T-helper 17 cell (primary cell): ENCODE measurements around the gene ZSWIM6. TPM values are rescaled to one million over a fixed set of nuclear protein-coding genes. Genes with fewer than 3 reads are reported as not detected.

Source experiments
- ATAC-seq: fragments of 150-1000 bp; cut with Tn5 transposase; 2 replicates; pipeline ENCODE4 v1.10.0; 2021; ENCODE audit warnings: mild to moderate bottlenecking, moderate library complexity
- DNase-seq, 3 donors: peaks; one replicate each; pipeline versions ENCODE4 v3.0.0 to v3.0.0-alpha.2; 2020 to 2021
- H3K9me3 ChIP-seq: one replicate; pipeline ENCODE4 v1.7.0; 2013; ENCODE audit warnings: low read length, mild to moderate bottlenecking; ENCODE audit not compliant: control insufficient read depth, poor library complexity, severe bottlenecking
- H3K27ac Mint-ChIP-seq: one replicate; pipeline ENCODE4 v1.8.0; 2022; ENCODE audit warnings: mild to moderate bottlenecking, moderate library complexity, mixed read lengths
- H3K27me3 Mint-ChIP-seq: one replicate; pipeline ENCODE4 v1.8.0; 2022; ENCODE audit warnings: mixed read lengths
- H3K36me3 Mint-ChIP-seq: one replicate; pipeline ENCODE4 v1.8.0; 2022; ENCODE audit warnings: low read depth, mixed read lengths
- H3K4me1 Mint-ChIP-seq: one replicate; pipeline ENCODE4 v1.8.0; 2022; ENCODE audit warnings: mild to moderate bottlenecking, mixed read lengths
- H3K4me3 Mint-ChIP-seq: one replicate; pipeline ENCODE4 v1.8.0; 2022; ENCODE audit warnings: mild to moderate bottlenecking, moderate library complexity, mixed read lengths
- total RNA-seq, 4 donors: library from RNA in 2 of 4; stranded (reverse) in 2 of 4; gene quantifications; one replicate each; pipeline ENCODE4 v1.2.3 and lab custom pipeline; 2022 to 2026

The ZSWIM6 gene
- total RNA-seq, 2 donors from 2014 or later, result 6.5 to 8.7 TPM

DNA sequence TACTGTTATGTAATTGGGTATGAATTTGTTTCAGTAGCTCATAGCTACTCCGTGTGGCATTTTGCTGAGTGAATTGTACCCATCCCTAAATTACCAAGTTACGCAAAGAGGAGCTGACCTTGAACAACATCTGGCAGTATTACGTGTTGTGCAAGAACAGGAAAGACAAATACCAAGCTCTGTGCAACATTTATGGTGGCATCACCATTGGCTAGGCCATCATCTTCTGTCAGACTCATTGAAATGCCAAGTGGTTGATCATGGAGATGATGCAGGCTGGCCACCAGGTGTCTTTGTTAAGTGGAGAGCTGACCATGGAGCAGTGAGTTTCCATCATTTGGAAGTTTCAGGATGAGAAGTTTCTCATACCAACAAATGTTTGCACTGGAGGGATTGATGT, 15.0 kb downstream of the ZSWIM6 start:
- no peak for DNase-seq
- no peak for ATAC-seq
- Mint-ChIP-seq H3K27me3 (no peaks in the 10 kb centered on the region), H3K4me1 (peaks cover 26% of the 10 kb centered on the region), H3K4me3 (no peak overlapping the region), H3K36me3 (no peaks in the 10 kb centered on the region), H3K27ac (no peak overlapping the region)
- H3K9me3 ChIP-seq, result no peaks in the 10 kb centered on the region

DNA sequence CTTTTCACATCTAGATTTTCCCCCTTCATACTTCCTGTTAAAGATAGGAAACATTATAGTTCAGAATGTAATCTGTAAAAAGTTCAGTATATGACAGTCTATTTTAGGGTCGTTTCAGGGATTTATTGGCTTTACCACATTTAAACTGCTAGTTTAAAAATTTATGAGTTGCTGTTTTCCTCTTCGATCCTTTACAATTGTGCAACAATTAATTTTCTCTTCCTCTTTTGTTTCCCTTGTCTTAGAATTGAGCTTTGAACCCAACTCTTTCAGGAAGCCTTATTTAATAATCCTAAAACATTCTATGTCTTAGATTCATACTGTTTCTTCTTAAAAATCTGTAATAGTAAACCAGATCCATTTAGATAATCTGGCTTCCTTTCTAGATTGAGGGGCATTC, 16.4 kb downstream of the ZSWIM6 start:
- H3K4me1 Mint-ChIP-seq, result peaks cover 35% of the 10 kb centered on the region
- ATAC-seq (no peak), DNase-seq (no peak)
- H3K9me3 ChIP-seq, result no peaks in the 10 kb centered on the region
- no peak overlapping the region for H3K4me3 Mint-ChIP-seq
- no peaks in the 10 kb centered on the region for H3K36me3 Mint-ChIP-seq
- no peak overlapping the region for H3K27ac Mint-ChIP-seq
- H3K27me3 Mint-ChIP-seq, result no peaks in the 10 kb centered on the region

DNA sequence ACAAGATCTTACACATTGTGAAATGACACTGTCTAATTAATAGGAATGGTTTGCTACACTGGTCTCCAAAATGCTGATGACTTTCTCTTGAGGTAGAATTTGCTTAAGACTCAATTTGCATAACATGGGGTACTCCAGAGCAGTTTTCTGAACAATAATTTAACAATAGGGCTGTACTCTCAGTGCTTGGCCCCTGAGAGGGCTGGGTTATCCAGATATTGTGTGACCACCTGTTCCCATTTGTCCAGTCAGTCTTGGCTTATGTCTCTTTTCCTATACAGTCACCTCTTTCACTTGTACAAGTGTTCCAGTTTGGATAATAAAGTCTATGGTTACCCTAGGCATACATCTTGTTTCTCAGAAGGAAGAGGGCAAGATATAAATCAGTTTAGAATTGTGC, 17.9 kb downstream of the ZSWIM6 start:
- no peak for ATAC-seq
- Mint-ChIP-seq H3K36me3 (no peaks in the 10 kb centered on the region), H3K4me1 (peaks cover 33% of the 10 kb centered on the region)

DNA sequence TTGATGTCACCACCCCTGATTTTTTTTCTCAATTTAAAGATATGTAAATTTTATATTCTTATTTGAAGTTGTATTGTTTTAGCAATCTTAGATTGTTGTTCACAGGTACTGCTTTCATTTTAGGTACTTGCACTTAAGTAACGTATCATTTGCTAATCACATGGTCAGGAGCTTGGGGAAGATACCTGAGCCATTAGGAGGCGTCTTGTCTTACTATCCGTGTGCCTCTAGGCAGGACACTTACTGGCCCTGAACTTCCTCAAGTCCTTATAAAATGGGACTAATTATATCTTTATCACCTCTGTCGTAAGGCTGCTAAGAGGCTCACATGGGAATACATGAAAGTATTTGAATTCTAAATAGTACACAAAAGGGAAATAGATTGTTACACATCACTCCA, 18.5 kb downstream of the ZSWIM6 start:
- ATAC-seq, result no peak
- H3K4me1 Mint-ChIP-seq, result peaks cover 33% of the 10 kb centered on the region
- no peaks in the 10 kb centered on the region for H3K9me3 ChIP-seq

More for the DNA sequence above, 17.9 kb downstream of the ZSWIM6 start:
- no peak for DNase-seq
- H3K9me3 ChIP-seq, result no peaks in the 10 kb centered on the region
- Mint-ChIP-seq H3K4me3 (no peak overlapping the region), H3K27me3 (no peaks in the 10 kb centered on the region), H3K27ac (no peak overlapping the region)

DNA sequence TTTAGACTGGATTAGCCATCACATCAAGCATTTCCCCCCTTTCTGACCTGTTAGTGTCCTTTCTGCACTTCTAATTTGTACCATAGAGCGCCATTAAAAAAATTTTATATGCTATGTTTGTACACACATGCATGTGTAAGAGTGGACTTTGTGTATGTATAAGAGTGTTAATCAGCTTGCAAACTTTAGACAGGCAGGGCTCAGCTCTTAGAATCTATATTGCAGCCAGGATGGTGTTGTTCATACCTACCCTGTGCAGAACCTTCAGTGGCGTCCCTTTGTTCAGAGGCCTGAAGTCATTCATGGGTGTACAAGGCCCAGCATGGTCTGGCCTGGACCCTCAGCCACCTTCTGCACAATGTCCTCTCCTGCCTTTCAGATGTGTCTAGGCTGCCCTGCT, 19.7 kb downstream of the ZSWIM6 start:
- H3K9me3 ChIP-seq, result no peaks in the 10 kb centered on the region
- ATAC-seq, result peak; percentile 16
- Mint-ChIP-seq H3K27ac (no peak overlapping the region), H3K27me3 (no peaks in the 10 kb centered on the region), H3K4me3 (no peak overlapping the region), H3K4me1 (peaks cover 33% of the 10 kb centered on the region), H3K36me3 (no peaks in the 10 kb centered on the region)
- DNase-seq, result no peak

More for the DNA sequence above, 18.5 kb downstream of the ZSWIM6 start:
- Mint-ChIP-seq H3K27ac (no peak overlapping the region), H3K4me3 (no peak overlapping the region), H3K36me3 (no peaks in the 10 kb centered on the region), H3K27me3 (no peaks in the 10 kb centered on the region)
- no peak for DNase-seq

DNA sequence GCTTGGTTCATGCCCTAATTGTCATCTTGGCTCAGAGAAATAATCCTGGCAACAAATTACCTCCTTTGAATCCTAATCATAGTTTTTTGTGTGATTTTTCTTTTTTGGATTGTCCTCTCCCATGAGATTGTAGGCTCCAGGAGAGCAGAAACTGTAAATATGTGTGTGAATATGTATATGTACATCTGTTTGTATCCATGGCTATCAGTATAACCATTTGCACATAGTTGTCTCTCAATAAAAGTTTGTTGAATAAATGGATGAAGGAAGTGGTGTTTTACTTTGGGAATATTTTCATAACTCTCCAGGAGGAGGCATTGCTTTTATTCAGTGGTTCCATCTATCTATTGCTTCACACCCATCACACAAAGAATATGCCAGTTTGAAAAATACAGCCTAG, 20.1 kb downstream of the ZSWIM6 start:
- H3K9me3 ChIP-seq, result no peaks in the 10 kb centered on the region
- no peaks in the 10 kb centered on the region for H3K27me3 Mint-ChIP-seq
- peaks cover 33% of the 10 kb centered on the region for H3K4me1 Mint-ChIP-seq
- no peaks in the 10 kb centered on the region for H3K36me3 Mint-ChIP-seq
- DNase-seq (no peak), ATAC-seq (no peak)
- H3K4me3 Mint-ChIP-seq, result no peak overlapping the region
- no peak overlapping the region for H3K27ac Mint-ChIP-seq

DNA sequence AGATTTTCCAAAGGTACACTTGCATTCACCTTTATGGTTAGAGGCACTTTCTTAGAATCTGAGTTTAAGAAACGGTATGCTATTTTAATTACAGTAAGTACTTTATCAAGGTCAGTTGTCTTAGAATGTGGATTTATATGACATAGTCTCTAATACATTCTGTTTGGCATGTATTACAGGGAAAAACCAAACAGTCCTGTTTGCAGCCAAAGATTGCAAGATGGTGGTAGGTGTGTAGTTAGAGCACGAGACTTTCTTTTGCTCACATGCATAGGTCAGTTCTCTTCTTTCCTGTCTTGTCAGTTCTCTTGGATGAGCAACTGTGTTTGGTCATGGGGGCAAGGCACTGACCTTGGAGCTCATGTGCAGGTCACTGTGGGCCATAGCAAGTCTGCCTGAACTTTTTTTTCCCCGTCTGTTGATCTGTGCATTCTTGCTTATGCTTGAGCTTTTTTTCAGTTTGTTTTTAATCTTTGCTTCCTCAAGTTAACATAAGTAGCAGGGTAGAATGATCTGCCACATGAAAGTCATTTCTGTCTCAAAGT, 20.6 kb downstream of the ZSWIM6 start:
- H3K4me3 Mint-ChIP-seq, result no peak overlapping the region
- DNase-seq (no peak), ATAC-seq (no peak)
- H3K27ac Mint-ChIP-seq, result no peak overlapping the region
- H3K27me3 Mint-ChIP-seq, result no peaks in the 10 kb centered on the region
- H3K4me1 Mint-ChIP-seq, result peaks cover 33% of the 10 kb centered on the region
- no peaks in the 10 kb centered on the region for H3K9me3 ChIP-seq
- no peaks in the 10 kb centered on the region for H3K36me3 Mint-ChIP-seq

DNA sequence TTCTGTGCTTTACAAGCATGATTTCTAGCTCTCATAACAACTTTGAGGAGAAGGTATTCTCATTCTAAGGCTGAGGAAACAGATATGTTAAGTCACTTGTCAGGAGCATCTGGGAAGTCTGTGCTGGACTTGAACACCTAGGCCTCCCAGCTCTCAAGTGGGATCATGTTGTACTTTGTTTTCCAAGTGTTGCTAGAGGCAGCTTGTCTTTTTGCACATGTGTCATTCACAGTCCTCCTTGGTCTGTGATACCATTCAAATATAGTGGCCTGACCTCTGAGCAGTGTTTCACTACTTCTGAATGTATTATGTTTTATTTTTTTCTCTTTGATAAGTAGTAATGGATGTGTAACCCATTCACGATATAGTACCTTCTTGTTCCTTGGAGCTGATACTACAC, 21.2 kb downstream of the ZSWIM6 start:
- no peaks in the 10 kb centered on the region for H3K9me3 ChIP-seq
- Mint-ChIP-seq H3K27ac (no peak overlapping the region), H3K4me1 (peaks cover 33% of the 10 kb centered on the region), H3K36me3 (no peaks in the 10 kb centered on the region), H3K4me3 (no peak overlapping the region), H3K27me3 (no peaks in the 10 kb centered on the region)
- DNase-seq (no peak), ATAC-seq (no peak)

DNA sequence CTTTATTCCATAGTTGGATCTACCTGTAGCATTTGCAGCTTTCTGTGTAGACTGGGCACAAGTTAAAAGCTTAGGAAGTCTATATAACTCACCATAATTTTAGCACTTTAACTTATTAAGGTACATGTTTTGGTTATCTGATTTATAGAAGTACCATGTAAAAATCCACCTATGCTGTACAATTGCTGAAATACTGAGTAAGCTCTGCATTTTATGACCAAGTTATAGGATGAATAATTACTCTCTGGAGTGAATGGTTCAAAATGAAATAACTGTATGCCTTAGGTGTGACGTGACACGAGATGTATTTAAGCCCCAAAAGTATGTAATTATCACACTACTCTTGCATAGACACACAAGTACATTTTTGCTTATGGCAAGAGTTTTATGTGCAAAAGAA, 22.1 kb downstream of the ZSWIM6 start:
- ATAC-seq (no peak), DNase-seq (no peak)
- no peaks in the 10 kb centered on the region for H3K36me3 Mint-ChIP-seq
- no peaks in the 10 kb centered on the region for H3K27me3 Mint-ChIP-seq
- no peak overlapping the region for H3K4me3 Mint-ChIP-seq
- H3K4me1 Mint-ChIP-seq, result peaks cover 29% of the 10 kb centered on the region
- H3K27ac Mint-ChIP-seq, result no peak overlapping the region
- no peaks in the 10 kb centered on the region for H3K9me3 ChIP-seq

DNA sequence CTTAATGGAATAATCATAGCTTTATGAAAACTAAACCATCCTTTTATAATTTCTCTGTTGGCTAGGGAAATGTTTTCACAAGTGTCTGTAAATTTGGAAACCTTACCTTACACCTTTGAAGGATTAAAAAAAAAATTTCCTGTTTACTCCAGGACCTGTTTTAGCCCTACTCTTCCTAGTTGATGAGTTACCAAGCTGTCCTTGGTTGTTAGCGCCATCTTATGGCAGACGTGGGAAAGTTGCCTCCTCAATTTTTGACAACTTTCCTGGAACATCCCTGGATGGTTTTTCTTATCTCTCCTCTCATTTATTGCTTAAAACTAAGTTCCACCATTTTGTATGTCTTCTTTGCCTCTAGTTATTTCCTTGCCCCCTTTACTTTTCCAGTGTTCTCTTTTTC, 25.7 kb downstream of the ZSWIM6 start:
- DNase-seq, result no peak

DNA sequence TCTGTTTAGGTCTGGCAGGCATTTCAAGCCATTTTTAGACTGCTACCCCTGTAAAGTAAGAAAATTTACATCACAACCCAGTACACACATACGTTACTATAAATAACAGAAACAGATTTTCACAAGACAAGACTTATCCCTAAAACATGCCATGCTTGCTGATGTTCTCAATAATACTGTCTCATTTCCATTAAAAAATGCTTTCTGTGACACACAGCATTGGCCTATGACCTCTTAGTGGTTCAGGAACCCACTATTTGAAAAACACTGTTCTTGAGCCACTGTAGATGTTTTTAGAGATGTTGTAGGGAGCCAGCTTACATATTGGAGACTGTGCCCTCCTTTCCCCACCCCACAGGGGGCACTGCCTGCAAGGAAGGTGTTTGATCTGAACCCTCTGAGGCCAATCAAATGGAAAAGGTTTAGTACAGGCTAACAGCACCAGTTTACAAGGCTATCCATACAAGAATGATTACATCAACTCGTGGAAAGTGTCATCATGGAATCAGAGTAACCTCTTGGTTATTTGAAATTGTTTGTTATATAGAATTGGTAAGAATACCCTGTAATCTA, 30.8 kb downstream of the ZSWIM6 start:
- no peak for DNase-seq
- Mint-ChIP-seq H3K27ac (peak overlapping the region; percentile 16), H3K4me1 (peaks cover 17% of the 10 kb centered on the region), H3K4me3 (no peak overlapping the region), H3K36me3 (no peaks in the 10 kb centered on the region), H3K27me3 (no peaks in the 10 kb centered on the region)
- peak; percentile 43 for ATAC-seq
- H3K9me3 ChIP-seq, result no peaks in the 10 kb centered on the region

More for the DNA sequence above, 25.7 kb downstream of the ZSWIM6 start:
- Mint-ChIP-seq H3K36me3 (no peaks in the 10 kb centered on the region), H3K4me3 (no peak overlapping the region), H3K4me1 (peaks cover 23% of the 10 kb centered on the region), H3K27ac (no peak overlapping the region), H3K27me3 (no peaks in the 10 kb centered on the region)
- no peaks in the 10 kb centered on the region for H3K9me3 ChIP-seq
- ATAC-seq, result no peak

DNA sequence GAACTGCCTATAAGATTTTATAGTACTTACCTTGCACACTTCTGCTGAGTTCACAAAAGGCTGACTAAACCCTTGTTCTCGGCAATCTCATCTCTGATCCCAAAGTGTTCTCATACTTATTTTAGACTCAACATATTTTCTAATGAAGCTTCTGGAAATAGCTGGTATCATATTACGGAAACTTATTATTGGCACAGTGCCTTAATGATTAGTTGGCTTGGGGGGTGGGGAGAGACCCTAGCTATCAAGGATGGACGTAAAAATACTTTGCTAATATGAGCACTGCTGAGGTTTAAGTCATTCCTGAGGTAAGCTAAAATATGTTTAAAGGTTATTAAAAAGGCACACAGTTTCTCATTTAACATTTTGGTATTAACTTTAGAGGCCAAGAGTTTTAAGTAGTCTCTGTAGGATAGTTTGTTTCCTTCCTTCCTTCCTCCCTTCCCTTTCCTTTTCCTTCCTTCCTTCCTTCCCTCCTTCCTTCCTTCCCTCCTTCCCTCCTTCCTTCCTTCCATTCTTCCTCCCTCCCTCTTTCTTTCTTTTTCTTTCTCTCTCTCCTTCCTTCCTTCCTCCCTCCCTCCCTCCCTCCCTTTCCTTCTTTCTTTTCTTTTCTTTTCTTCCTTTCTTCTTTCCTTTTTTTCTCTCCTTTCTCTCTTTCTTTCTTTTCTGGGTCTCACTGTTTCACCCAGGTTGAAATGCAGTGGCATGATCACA, 31.5 kb downstream of the ZSWIM6 start:
- H3K4me1 Mint-ChIP-seq, result peaks cover 17% of the 10 kb centered on the region
- no peak for DNase-seq
- no peaks in the 10 kb centered on the region for H3K27me3 Mint-ChIP-seq

DNA sequence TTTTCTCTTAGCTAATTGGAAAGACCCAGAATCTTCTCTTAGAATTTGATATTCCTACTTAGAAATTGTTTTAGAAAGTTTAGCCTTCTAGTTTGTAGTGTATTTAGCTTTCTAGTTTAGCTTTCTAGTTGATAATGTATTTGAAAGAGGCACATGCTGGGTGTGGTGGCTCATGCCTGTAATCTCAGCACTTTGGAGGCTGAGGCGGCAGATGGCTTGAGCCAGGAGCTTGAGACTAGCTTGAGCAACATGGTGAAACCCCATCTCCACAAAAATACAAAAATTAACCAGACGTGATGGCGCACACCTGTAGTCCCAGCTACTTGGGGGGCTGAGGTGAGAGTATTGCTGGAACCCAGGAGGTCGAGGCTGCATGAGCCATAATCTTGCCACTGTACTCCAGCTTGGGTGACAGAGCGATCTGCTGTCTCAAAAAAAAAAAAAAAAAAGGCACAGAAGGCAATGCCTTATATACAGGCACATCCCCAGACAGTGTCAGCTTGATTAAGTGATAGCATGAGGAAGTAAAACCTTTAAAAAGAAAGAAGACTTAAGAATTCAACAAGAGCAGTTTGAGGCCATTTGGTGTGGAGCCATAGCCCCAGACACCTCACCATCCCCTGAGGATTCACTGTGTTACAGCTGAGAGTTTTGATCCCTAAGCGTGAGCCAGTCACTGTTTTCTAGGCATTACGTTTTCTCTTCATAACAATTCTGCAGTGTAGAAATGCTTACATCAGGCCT, 34.6 kb downstream of the ZSWIM6 start:
- no peaks in the 10 kb centered on the region for H3K9me3 ChIP-seq
- Mint-ChIP-seq H3K4me3 (no peak overlapping the region), H3K27me3 (no peaks in the 10 kb centered on the region), H3K36me3 (no peaks in the 10 kb centered on the region), H3K4me1 (peaks cover 10% of the 10 kb centered on the region), H3K27ac (no peak overlapping the region)
- ATAC-seq (no peak), DNase-seq (no peak)

More for the DNA sequence above, 31.5 kb downstream of the ZSWIM6 start:
- Mint-ChIP-seq H3K27ac (no peak overlapping the region), H3K36me3 (no peaks in the 10 kb centered on the region), H3K4me3 (no peak overlapping the region)
- ATAC-seq, result no peak
- H3K9me3 ChIP-seq, result no peaks in the 10 kb centered on the region
